ENCODE results near the gene HNRNPU. TPM values are rescaled to one million over a fixed set of nuclear protein-coding genes. Genes with fewer than 3 reads are reported as not detected.

The HNRNPU gene
- 358 and 370 TPM in 2 replicates for total RNA-seq

DNA sequence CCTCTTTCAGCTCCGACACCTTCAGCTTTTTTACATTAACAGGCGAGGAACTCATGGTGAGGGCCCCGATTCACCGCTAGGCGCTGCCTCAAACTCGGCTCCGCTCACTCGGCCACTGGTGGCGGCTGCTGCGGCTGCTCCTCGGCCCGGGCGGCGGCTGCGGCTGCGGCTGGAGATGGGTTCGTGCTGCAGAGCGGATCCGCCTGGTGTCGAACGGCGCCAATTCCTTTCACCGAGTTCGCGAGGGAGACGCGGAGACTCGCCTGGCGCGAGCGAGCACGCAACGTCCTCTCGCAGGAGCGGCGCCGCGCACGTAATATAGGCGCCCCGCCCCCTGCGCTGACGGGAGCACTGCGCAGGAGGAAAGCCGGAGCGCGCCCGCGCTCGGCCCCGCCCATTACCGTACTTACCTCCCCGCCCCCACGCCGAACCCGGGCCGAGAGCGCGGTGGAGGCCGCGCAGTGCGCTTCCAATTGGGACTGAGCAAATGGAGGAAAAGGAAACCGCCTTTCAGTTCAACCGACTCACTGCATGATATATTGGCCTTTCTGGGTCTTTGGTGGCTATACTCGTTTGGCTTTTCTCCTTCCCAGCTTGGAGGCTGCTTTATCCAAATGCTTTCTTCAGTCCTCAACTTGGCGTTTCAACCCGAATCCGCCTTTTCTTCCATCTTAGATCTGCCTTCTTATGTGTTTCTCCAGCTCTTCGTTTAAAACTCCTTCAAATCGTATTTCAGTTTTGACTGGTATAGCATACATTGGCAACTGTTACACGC lies at the start of gene HNRNPU:
Gene HNRNPU (minus strand): TSS at position 291 of the 775 bp plus-strand sequence. CDS start 236 bp downstream, at position 55.

GRCh38 chr1:244835276-244836134 lies 28.8 kb downstream of the HNRNPU start, which contains the start of gene COX20:
COX20 (plus strand) TSS chr1:244835658; CDS start chr1:244835715, 57 bp downstream.

Other genes starting within 250 kb of the HNRNPU start
- gene DESI2, start 211.4 kb downstream of the HNRNPU start, total RNA-seq, result 79.2 and 84.0 TPM in 2 replicates
- 39.9 and 41.7 TPM in 2 replicates for gene COX20, start 28.9 kb downstream of the HNRNPU start, total RNA-seq